HK-2 (cell line): Measurements from ENCODE around the gene PDK2.
A peak's percentile ranks its signal among the peaks of the same experiment; 100 is the strongest.

Experiments
- DNase-seq: peaks from one replicate; pipeline ENCODE4 v3.0.0-alpha.2; 2018; ENCODE audit not compliant: unreplicated experiment

The PDK2 gene

GRCh38 chr17:50135316-50136095 lies 40.4 kb downstream of the PDK2 start:
- DNase-seq: no peak

- no peak for DNase-seq
These were observed 41.0 kb downstream of the PDK2 start for GRCh38 chr17:50136096-50136687.

GRCh38 chr17:50137042-50137441 lies 41.9 kb downstream of the PDK2 start:
- no peak for DNase-seq

GRCh38 chr17:50139185-50139783 lies 44.1 kb downstream of the PDK2 start:
- DNase-seq: no peak

GRCh38 chr17:50139950-50140885 lies 45.1 kb downstream of the PDK2 start:
- DNase-seq: peak; percentile 75

- DNase-seq: no peak
These were observed 46.0 kb downstream of the PDK2 start for GRCh38 chr17:50141026-50141744.

- DNase-seq: no peak
These were observed 46.6 kb downstream of the PDK2 start for GRCh38 chr17:50141745-50142110.

GRCh38 chr17:50143461-50144176 lies 48.5 kb downstream of the PDK2 start:
- no peak for DNase-seq

GRCh38 chr17:50144355-50144754 lies 49.2 kb downstream of the PDK2 start:
- no peak for DNase-seq

- no peak for DNase-seq
These were observed 49.8 kb downstream of the PDK2 start for GRCh38 chr17:50144845-50145531.

GRCh38 chr17:50145532-50146229 lies 50.5 kb downstream of the PDK2 start:
- DNase-seq: no peak

- DNase-seq: no peak
These were observed 51.2 kb downstream of the PDK2 start for GRCh38 chr17:50146230-50146926.

- no peak for DNase-seq
These were observed 51.9 kb downstream of the PDK2 start for GRCh38 chr17:50146927-50147665.

GRCh38 chr17:50147841-50148225 lies 52.7 kb downstream of the PDK2 start:
- DNase-seq: no peak

GRCh38 chr17:50148226-50149090 lies 53.3 kb downstream of the PDK2 start:
- DNase-seq: peak; percentile 56

- no peak for DNase-seq
These were observed 53.9 kb downstream of the PDK2 start for GRCh38 chr17:50149091-50149416.
